Left ventricle myocardium inferior (tissue), 1 donor: Measurements from ENCODE around the gene SPATA20. TPM values are rescaled to one million over a fixed set of nuclear protein-coding genes. Genes with fewer than 3 reads are reported as not detected.
A peak's percentile ranks its signal among the peaks of the same experiment; 100 is the strongest.

Experiments used
- DNase-seq: peaks from one replicate; pipeline ENCODE4 v3.0.0-alpha.2; 2020
- H3K27ac ChIP-seq: fragments of 200-600 bp; replicated peaks from 2 replicates; pipeline ENCODE4 v1.8.0; 2021
- H3K27me3 ChIP-seq: fragments of 200-600 bp; 2 replicates; pipeline ENCODE4 v1.8.0; 2021; ENCODE audit warnings: low read depth
- H3K36me3 ChIP-seq: fragments of 200-600 bp; 2 replicates; pipeline ENCODE4 v1.8.0; 2021
- H3K4me1 ChIP-seq: fragments of 200-600 bp; 2 replicates; pipeline ENCODE4 v1.8.0; 2021
- H3K4me3 ChIP-seq: fragments of 200-600 bp; 2 replicates; pipeline ENCODE4 v1.8.0; 2021; ENCODE audit warnings: mild to moderate bottlenecking, moderate library complexity
- H3K9me3 ChIP-seq: fragments of 200-600 bp; replicated peaks from 2 replicates; pipeline ENCODE4 v1.8.0; 2021
- CTCF ChIP-seq: fragments of 200-600 bp; IDR thresholded peaks from 2 replicates; pipeline ENCODE4 v1.8.0; 2021; ENCODE audit warnings: antibody characterized with exemption, mild to moderate bottlenecking, borderline replicate concordance
- intact Hi-C: fragments of 100-400 bp; cut with micrococcal nuclease; formaldehyde crosslinking; loops from one replicate; pipeline ENCODE4 v1.11.0; 2022
- total RNA-seq: library from RNA; stranded (reverse); fragmentation: NEBNext Ultra II Directional; extraction: Animal tissue kit (Norgen Biotek cat#: 25700); gene quantifications from one replicate; pipeline ENCODE4 v1.2.1, GENCODE V29; 2021
- donor health status: DM: no; HTN: yes; CAD: no; lungs with severe emphysema.

The SPATA20 gene
- total RNA-seq, 1 donor from 2014 or later: 66.3 TPM

DNA sequence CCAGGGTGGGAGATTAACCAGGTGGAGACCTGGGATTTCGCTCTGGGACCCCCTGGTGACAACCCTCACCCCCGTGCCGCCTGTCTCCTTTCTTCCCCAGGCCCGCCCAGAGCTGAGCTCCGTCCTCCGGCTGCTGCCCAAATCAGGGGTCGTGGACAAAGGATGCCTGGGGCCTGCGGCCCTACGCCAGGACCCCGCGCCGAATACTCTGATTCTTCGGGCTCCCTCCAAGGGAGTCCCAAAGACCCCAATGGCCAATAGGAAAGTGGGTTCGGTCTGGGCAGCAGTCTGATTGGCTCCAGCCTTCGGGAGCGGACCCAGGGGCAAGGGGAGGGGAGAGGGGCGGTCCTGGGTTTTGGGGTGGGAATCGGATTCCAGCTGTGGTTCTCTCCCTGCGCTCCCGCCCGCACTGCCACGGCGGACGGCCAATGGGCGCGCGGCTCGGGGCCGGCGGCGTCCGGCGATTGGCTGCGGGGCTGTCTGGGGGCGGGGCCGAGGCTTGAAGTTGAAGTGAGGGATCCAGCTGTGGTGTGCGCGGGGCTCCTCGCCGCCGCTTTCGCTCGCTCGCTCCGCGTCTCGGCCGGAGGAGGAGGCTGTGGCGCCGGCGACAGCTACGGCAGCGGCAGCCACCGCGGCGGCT, 13.3 kb downstream of the SPATA20 start, which contains the start of gene CACNA1G:
TSS of gene CACNA1G (plus strand) at position 531 of the 640 bp plus-strand sequence. CDS start 745 bp downstream, outside the sequence.
- H3K27me3 ChIP-seq: peaks cover 86% of the 10 kb centered on the region
- intact Hi-C loops: no loop called here
- H3K27ac ChIP-seq: no peak within 1 kb of the TSS
- peak; percentile 91 for DNase-seq
- H3K4me3 ChIP-seq: peak within 1 kb of the TSS; percentile 70
- no peak for TF ChIP-seq CTCF
- peaks cover 8% of the 10 kb centered on the region for H3K36me3 ChIP-seq
- H3K4me1 ChIP-seq: peaks cover 43% of the 10 kb centered on the region
- no peaks in the 10 kb centered on the region for H3K9me3 ChIP-seq

DNA sequence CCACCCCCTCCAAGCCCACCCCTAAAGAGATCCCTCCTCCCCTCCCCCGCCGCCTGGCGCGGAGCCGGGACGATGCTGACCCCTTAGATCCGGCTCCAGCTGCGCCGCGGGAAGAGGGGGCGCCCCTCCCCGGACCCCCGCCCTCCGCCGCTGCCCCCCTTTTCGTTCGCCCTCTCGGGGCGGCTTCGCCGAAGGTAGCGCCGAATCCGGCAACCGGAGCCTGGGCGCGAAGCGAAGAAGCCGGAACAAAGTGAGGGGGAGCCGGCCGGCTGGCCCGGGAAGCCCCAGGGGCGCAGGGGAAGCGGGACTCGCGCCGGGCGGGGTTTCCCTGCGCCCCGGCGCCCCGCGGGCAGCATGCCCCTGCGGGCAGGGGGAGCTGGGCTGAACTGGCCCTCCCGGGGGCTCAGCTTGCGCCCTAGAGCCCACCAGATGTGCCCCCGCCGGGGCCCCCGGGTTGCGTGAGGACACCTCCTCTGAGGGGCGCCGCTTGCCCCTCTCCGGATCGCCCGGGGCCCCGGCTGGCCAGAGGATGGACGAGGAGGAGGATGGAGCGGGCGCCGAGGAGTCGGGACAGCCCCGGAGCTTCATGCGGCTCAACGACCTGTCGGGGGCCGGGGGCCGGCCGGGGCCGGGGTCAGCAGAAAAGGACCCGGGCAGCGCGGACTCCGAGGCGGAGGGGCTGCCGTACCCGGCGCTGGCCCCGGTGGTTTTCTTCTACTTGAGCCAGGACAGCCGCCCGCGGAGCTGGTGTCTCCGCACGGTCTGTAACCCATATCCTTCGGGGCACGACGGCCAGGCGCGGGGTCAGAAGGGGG, 14.2 kb downstream of the SPATA20 start:
- intact Hi-C loops: no loop called here
- H3K4me1 ChIP-seq: peaks cover 46% of the 10 kb centered on the region
- no peak overlapping the region for H3K27ac ChIP-seq
- no peak for TF ChIP-seq CTCF
- H3K36me3 ChIP-seq: no peaks in the 10 kb centered on the region
- H3K4me3 ChIP-seq: peak overlapping the region; percentile 70
- DNase-seq: no peak
- H3K27me3 ChIP-seq: peaks cover 94% of the 10 kb centered on the region
- no peaks in the 10 kb centered on the region for H3K9me3 ChIP-seq

DNA sequence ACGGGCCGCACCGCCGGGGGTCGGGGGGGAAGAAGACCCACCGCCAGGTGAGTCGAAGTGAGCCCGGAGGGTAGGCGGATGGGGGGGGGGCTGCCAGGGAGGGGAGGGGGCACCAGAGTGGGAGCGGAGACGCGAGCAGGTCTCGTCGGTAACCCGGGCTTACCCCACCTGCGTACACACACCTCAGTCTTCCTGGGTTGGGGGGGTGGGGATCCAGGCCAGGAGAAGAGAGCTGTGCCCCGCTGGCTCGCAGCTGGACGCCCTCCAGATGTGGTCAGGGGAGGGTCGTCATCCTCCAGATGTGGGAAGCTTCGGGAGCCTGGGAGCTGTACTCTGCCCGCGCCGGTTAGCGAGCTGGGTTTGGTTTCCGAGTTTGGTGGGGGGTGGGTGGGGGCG, 14.8 kb downstream of the SPATA20 start:
- DNase-seq: no peak
- no peak for TF ChIP-seq CTCF
- Histone ChIP-seq H3K9me3 (no peaks in the 10 kb centered on the region), H3K27me3 (peaks cover 96% of the 10 kb centered on the region), H3K4me3 (peak overlapping the region; percentile 70), H3K4me1 (peaks cover 46% of the 10 kb centered on the region), H3K36me3 (no peaks in the 10 kb centered on the region), H3K27ac (no peak overlapping the region)
- intact Hi-C loops: no loop called here

DNA sequence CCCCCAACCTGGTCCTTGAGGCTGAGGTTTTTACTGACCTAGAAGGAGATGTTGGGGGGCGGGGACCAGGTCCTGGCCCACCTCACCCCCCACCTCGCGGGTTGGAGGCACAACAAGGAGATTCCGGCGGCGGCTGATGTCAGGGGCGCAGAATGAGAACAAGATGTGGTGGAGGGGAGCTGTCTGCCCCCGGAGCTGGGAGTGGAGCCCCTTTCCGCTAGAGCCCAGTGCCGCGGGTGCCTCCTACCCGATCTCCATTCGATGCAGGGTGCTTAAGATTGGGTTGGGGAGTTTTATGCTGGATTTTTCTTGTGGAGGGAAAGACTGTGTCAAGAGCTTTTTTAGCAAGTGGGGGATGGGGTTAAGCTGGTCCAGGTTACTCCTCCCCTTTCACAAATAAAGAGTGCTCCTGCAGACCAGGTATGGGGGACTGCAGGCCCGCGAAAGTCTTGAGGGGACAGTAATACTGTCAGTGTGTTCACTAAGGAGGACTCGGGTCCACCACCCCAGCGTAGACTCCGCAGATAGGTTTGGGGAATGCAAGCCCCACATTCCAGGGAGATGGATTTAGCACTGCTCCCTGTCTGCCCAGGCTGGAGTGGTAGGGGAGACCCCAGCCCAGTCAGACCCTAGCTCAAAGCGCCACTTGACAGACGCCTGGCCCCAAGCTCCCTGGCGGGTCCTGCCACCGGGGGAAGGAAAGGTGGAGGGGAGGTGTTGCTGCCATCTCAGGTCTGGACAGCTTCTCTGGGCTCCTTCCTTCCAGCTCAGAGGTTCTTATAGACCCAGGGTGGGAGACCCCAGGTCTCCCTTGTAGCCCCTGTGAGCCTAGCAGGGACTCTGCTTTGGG, 15.5 kb downstream of the SPATA20 start:
- Histone ChIP-seq H3K9me3 (no peaks in the 10 kb centered on the region), H3K27ac (no peak overlapping the region), H3K27me3 (peaks cover 97% of the 10 kb centered on the region), H3K4me1 (peaks cover 46% of the 10 kb centered on the region), H3K4me3 (no peak overlapping the region), H3K36me3 (no peaks in the 10 kb centered on the region)
- intact Hi-C loops: no loop called here
- no peak for DNase-seq
- no peak for TF ChIP-seq CTCF

GRCh38 chr17:50563092-50563511, 16.1 kb downstream of the SPATA20 start:
- H3K27ac ChIP-seq: no peak overlapping the region
- no peak for DNase-seq
- peaks cover 94% of the 10 kb centered on the region for H3K27me3 ChIP-seq
- TF ChIP-seq CTCF: no peak
- peaks cover 46% of the 10 kb centered on the region for H3K4me1 ChIP-seq
- intact Hi-C loops: no loop called here
- no peak overlapping the region for H3K4me3 ChIP-seq
- H3K9me3 ChIP-seq: no peaks in the 10 kb centered on the region
- H3K36me3 ChIP-seq: no peaks in the 10 kb centered on the region
